GM10248 (cell line): ENCODE data around the gene GPS2.
A peak's percentile ranks its signal among the peaks of the same experiment; 100 is the strongest.

Experiments used
- CTCF ChIA-PET: fragments of 300-600 bp; sonication (Branson Sonifier 250); formaldehyde crosslinking; extraction: SDS; loops from one replicate; lab custom pipeline; 2021; ENCODE audit warnings: antibody characterized with exemption; lab: Yijun Ruan, JAX
- POLR2A ChIA-PET: fragments of 350-650 bp; sonication (Branson Sonifier 250); formaldehyde crosslinking; extraction: SDS; loops from one replicate; lab custom pipeline; 2020; ENCODE audit warnings: antibody characterized with exemption; lab: Yijun Ruan, JAX
- DNase-seq: peaks from one replicate; pipeline ENCODE4 v3.0.0; 2012; ENCODE audit errors: extremely low spot score
- TF ChIP-seq, protein P1 (sequence below): IDR thresholded peaks from 2 replicates; pipeline ENCODE4 v1.5.1; 2012; ENCODE audit warnings: mild to moderate bottlenecking, low read depth; ENCODE audit errors: extremely low read depth, missing control alignments, control extremely low read depth

GPS2 gene

DNA sequence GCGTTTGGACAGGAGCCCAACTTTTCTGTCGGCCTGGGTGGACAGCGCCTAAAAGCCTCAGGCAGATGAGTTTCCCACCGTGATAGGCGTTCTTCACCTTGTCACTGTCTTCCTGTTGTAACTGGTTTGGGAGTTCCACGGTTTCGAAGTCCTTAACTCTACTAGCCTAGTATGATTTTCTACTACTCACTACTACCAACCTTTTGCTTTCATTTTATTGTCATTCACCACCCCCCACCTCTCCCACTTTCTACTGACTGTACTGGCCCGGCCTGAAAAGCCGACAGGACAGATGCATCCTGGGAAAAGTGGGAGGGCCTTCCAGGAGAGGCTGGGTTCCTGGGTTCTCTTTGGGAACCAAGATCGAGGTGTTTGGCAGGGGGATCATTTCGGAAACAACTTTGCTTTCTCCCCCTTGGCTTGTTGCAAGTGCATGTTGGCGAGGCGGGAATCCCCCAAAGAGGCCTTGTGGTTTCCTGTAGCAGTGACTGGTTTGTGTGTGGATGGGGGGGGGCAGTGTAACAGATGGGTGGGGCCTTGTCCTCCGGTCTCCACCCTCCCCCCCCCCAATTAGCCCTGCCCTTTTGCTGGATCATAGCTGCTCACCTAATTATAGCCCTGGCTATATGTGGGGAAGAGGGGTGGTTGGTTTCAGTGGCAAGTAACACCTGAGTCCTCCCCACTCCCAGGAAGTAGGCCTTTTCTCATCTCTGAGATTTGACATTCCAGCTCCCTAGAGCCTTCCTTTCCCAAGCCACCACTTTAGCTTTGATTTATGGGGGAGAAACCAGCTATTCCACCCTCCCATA lies 6.3 kb downstream of the GPS2 start:
- CTCF ChIA-PET = interaction anchor here (0.7 to 1.6 kb wide), 5 partner anchors 12 to 252 kb away, joined by 3 to 4 read pairs (median 3); partner anchors contain the start of gene SLC2A4
- peak; percentile 75 for DNase-seq
- TF ChIP-seq, protein P1, sequence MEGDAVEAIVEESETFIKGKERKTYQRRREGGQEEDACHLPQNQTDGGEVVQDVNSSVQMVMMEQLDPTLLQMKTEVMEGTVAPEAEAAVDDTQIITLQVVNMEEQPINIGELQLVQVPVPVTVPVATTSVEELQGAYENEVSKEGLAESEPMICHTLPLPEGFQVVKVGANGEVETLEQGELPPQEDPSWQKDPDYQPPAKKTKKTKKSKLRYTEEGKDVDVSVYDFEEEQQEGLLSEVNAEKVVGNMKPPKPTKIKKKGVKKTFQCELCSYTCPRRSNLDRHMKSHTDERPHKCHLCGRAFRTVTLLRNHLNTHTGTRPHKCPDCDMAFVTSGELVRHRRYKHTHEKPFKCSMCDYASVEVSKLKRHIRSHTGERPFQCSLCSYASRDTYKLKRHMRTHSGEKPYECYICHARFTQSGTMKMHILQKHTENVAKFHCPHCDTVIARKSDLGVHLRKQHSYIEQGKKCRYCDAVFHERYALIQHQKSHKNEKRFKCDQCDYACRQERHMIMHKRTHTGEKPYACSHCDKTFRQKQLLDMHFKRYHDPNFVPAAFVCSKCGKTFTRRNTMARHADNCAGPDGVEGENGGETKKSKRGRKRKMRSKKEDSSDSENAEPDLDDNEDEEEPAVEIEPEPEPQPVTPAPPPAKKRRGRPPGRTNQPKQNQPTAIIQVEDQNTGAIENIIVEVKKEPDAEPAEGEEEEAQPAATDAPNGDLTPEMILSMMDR = no peak
- POLR2A ChIA-PET = no interaction called here

DNA sequence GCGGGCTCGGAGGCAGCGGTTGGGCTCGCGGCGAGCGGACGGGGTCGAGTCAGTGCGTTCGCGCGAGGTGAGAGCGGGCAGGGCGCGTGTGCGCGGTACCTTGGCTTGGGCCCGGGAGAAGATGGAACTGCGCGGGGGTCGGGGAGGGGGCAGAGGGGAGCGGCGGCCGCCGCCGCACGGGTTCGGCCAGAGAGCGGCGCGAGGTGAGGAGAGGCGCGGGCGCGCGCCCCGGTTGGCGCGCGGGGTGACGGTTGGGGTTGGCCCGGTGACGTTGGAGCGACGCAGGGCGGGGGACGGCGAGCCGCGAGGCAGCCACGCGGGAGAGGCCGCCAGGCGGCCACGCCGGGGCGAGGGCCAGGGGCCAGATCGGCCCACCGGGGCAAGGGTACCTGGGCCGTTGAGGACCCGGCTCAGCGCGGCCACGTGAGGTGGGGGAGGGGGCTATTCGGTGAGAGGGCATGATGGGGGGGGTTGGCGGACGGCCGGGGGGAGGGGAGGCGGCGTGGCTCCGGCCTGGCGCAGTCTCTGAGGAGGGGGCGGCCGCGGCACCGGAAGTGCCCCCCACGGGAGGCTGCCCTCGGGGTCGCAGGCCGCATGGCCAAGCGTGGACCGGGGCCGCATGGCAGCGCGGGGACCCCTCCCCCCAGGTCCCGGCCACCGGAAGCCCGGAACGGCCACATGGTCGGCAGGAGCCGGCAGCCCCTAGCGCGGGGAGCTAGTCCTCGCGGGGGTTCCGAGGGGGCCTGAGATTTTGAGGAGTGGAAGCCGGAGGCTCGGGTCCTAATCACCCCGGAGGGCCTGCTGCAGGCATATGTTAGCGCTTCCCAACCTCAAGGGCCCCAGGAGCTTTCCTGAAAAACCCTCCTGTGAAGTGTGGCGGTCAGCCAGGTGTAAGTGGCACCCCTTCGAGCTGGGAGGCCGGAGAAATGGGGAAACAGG lies 7.2 kb downstream of the GPS2 start:
- no peak for DNase-seq
- CTCF ChIA-PET = interaction anchor here (1.2 kb wide), 1 partner anchor 12 kb away, joined by 4 read pairs; no protein-coding TSS in a partner anchor
- POLR2A ChIA-PET = no interaction called here
- TF ChIP-seq, protein P1 = no peak

GRCh38 chr17:7306911-7307685 lies 8.1 kb downstream of the GPS2 start, which contains the start of gene EIF5A:
EIF5A (plus strand) TSS chr17:7307628; CDS start chr17:7309636, 2,008 bp downstream.
- ChIA-PET CTCF (no interaction called here), POLR2A (no interaction called here)
- DNase-seq = peak; percentile 97
- TF ChIP-seq, protein P1 = no peak

GRCh38 chr17:7304179-7304578 lies 11.0 kb downstream of the GPS2 start:
- ChIA-PET POLR2A (no interaction called here), CTCF (interaction anchor here (1.6 to 2.4 kb wide), 3 partner anchors 8 to 23 kb away, joined by 3 to 19 read pairs (median 4); partner anchors contain the start of gene SLC2A4)
- TF ChIP-seq, protein P1 = no peak
- no peak for DNase-seq

DNA sequence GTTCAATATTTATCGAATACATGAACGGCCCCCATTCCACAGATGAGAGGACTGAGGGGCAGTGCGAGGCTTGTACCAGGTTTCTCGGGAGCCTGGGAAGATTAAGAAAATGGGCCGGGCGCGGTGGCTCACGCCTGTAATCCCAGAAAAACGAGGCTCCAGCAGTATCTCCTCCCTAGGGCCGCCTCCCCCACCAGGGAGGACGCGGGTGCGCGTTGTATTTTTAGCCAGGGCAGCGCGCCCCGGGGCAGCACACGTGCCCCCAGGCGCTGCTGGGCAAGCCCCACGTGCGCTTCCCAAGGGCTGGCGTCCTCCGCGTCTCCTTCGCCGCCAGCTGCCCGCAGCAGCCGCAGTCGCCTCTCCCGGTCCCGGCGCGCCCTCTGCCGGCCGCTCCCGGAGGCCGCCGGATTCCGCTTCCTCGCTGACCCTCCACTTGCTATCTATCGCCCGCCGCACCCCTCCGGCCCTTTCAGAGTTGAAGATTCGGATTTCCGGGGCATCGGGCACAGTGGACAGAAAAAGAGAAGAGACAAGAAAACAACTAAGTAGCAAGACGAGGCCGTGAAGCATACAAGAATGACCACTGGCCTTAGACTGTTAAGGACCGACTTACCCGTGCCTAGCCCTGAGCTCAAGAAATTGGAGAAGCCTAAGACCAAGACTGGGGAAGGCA lies 18.8 kb downstream of the GPS2 start:
- TF ChIP-seq, protein P1 = peak; percentile 93
- ChIA-PET CTCF (interaction anchor here (0.7 to 2.2 kb wide), 44 partner anchors 9 to 636 kb away, joined by 3 to 80 read pairs (median 4); partner anchors contain the start of genes ACADVL, ACAP1, CLDN7 and CTDNEP1), POLR2A (no interaction called here)
- DNase-seq = peak; percentile 87
